Caki2 (cell line): ENCODE results near the gene PCSK6. TPM values are rescaled to one million over a fixed set of nuclear protein-coding genes. Genes with fewer than 3 reads are reported as not detected.
"Not testable (repeated sequence)": the region's sequence is repeated elsewhere in the genome, so short reads cannot be mapped to it uniquely, and the experiment has no call there.

ENCODE experiments used
- DNase-seq: peaks from one replicate; pipeline ENCODE4 v3.0.0-alpha.2; 2015; ENCODE audit warnings: low read depth
- in situ Hi-C: cut with HindIII; loops from 2 replicates; pipeline ENCODE4 v1.10.0; 2016; ENCODE audit warnings: low sequenced_read_pairs, low pct_unique_long_range_greater_than_20kb, mixed read lengths
- total RNA-seq: library from RNA; depleted of rRNA; stranded (reverse); fragments of >200 nt; shearing (Covaris generic); gene quantifications from 2 replicates; pipeline ENCODE4 v1.2.3, GENCODE V29; 2014; ENCODE audit warnings: low replicate concordance

PCSK6 gene
- total RNA-seq, 1 experiment from 2014 or later = 5.5 TPM

GRCh38 chr15:101474983-101475382 lies 14.5 kb downstream of the PCSK6 start:
- in situ Hi-C loops = no loop called here
- DNase-seq = no peak

- in situ Hi-C loops = no loop called here
Observed at GRCh38 chr15:101474233-101474632, 15.3 kb downstream of the PCSK6 start.

GRCh38 chr15:101472033-101472432 lies 17.5 kb downstream of the PCSK6 start:
- in situ Hi-C loops = no loop called here
- DNase-seq = no peak

More at GRCh38 chr15:101474233-101474632, 15.3 kb downstream of the PCSK6 start:
- no peak for DNase-seq

- DNase-seq = no peak
- in situ Hi-C loops = no loop called here
Observed at GRCh38 chr15:101470548-101471239, 18.8 kb downstream of the PCSK6 start.

- in situ Hi-C loops = no loop called here
- DNase-seq = no peak
Observed at GRCh38 chr15:101469520-101470288, 19.8 kb downstream of the PCSK6 start.

GRCh38 chr15:101466188-101466587 lies 23.3 kb downstream of the PCSK6 start:
- no peak for DNase-seq
- in situ Hi-C loops = no loop called here

GRCh38 chr15:101464999-101465669 lies 24.4 kb downstream of the PCSK6 start:
- in situ Hi-C loops = no loop called here
- DNase-seq = no peak

GRCh38 chr15:101464256-101464998 lies 25.1 kb downstream of the PCSK6 start:
- DNase-seq = no peak
- in situ Hi-C loops = no loop called here

- DNase-seq, in situ Hi-C loops: not testable (repeated sequence)
Observed at GRCh38 chr15:101463696-101464095, 25.8 kb downstream of the PCSK6 start.

- in situ Hi-C loops = no loop called here
- no peak for DNase-seq
Observed at GRCh38 chr15:101463270-101463669, 26.2 kb downstream of the PCSK6 start.

- in situ Hi-C loops = no loop called here
- DNase-seq = no peak
Observed at GRCh38 chr15:101461097-101461496, 28.4 kb downstream of the PCSK6 start.

- in situ Hi-C loops = no loop called here
Observed at GRCh38 chr15:101459579-101460300, 29.8 kb downstream of the PCSK6 start.

GRCh38 chr15:101458908-101459578 lies 30.5 kb downstream of the PCSK6 start:
- in situ Hi-C loops = no loop called here
- no peak for DNase-seq

More at GRCh38 chr15:101459579-101460300, 29.8 kb downstream of the PCSK6 start:
- no peak for DNase-seq

GRCh38 chr15:101458158-101458900 lies 31.2 kb downstream of the PCSK6 start:
- DNase-seq = no peak
- in situ Hi-C loops = no loop called here

- in situ Hi-C loops = no loop called here
- no peak for DNase-seq
Observed at GRCh38 chr15:101457696-101458095, 31.8 kb downstream of the PCSK6 start.

GRCh38 chr15:101456057-101456739 lies 33.3 kb downstream of the PCSK6 start:
- in situ Hi-C loops = no loop called here

More at GRCh38 chr15:101456057-101456739, 33.3 kb downstream of the PCSK6 start:
- no peak for DNase-seq
